ENCODE data around the gene C2CD2.
"Not testable (repeated sequence)": the region's sequence is repeated elsewhere in the genome, so short reads cannot be mapped to it uniquely, and the experiment has no call there.

Gene C2CD2

GRCh38 chr21:41965461-41966013 is 11.7 kb upstream of the C2CD2 start:
- Histone ChIP-seq H3K27me3 (replicated peaks; ENCODE audit: control insufficient read depth, insufficient read depth, low read length) (peaks cover 4% of the 10 kb centered on the region), H3K9me3 (ENCODE audit: control insufficient read depth, low read length) (no peaks in the 10 kb centered on the region), H3K4me3 (ENCODE audit: low read length) (no peak overlapping the region), H3K9ac (ENCODE audit: low read length) (no peak overlapping the region), H3K36me3 (ENCODE audit: control insufficient read depth, insufficient read depth, low read length, severe bottlenecking) (no peaks in the 10 kb centered on the region), H3K4me1 (ENCODE audit: control insufficient read depth, insufficient read depth, low read length) (no peaks in the 10 kb centered on the region)
- DNase-seq (ENCODE audit: low read depth), result no peak

- H3K4me3 ChIP-seq (ENCODE audit: low read length), result no peak overlapping the region
- DNase-seq (ENCODE audit: low read depth), result no peak
- peaks cover 4% of the 10 kb centered on the region for H3K27me3 ChIP-seq (replicated peaks; ENCODE audit: control insufficient read depth, insufficient read depth, low read length)
Measured at GRCh38 chr21:41965045-41965444, 11.2 kb upstream of the C2CD2 start.

DNA sequence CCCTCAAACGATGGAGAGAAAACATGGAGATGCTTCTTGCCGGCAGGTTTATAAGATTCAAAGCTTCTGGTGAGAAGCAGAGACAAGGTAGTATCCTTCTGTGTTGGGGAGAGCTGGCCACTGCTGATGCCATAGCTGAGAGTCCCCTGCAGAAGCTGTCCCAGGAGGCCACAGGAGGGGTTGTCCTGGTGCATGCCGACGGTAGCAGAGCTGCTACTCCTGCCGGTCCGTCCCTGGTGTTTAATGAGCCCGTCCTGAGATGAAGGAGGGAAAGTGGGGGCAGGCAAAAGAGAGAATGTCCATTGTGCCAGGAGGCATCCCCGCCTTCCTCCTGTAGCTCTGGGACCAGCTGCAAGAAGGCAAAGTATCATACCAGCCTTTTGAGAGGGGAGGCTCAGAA is 10.4 kb upstream of the C2CD2 start:
- Histone ChIP-seq H3K9me3 (ENCODE audit: control insufficient read depth, low read length) (no peaks in the 10 kb centered on the region), H3K4me3 (ENCODE audit: low read length) (no peak overlapping the region), H3K36me3 (ENCODE audit: control insufficient read depth, insufficient read depth, low read length, severe bottlenecking) (no peaks in the 10 kb centered on the region), H3K27me3 (replicated peaks; ENCODE audit: control insufficient read depth, insufficient read depth, low read length) (peaks cover 4% of the 10 kb centered on the region), H3K4me1 (ENCODE audit: control insufficient read depth, insufficient read depth, low read length) (no peaks in the 10 kb centered on the region), H3K9ac (ENCODE audit: low read length) (no peak overlapping the region)
- DNase-seq (ENCODE audit: low read depth), result no peak

More at GRCh38 chr21:41965045-41965444, 11.2 kb upstream of the C2CD2 start:
- Histone ChIP-seq H3K9ac (ENCODE audit: low read length) (no peak overlapping the region), H3K9me3 (ENCODE audit: control insufficient read depth, low read length) (no peaks in the 10 kb centered on the region), H3K4me1 (ENCODE audit: control insufficient read depth, insufficient read depth, low read length) (no peaks in the 10 kb centered on the region), H3K36me3 (ENCODE audit: control insufficient read depth, insufficient read depth, low read length, severe bottlenecking) (no peaks in the 10 kb centered on the region)

DNA sequence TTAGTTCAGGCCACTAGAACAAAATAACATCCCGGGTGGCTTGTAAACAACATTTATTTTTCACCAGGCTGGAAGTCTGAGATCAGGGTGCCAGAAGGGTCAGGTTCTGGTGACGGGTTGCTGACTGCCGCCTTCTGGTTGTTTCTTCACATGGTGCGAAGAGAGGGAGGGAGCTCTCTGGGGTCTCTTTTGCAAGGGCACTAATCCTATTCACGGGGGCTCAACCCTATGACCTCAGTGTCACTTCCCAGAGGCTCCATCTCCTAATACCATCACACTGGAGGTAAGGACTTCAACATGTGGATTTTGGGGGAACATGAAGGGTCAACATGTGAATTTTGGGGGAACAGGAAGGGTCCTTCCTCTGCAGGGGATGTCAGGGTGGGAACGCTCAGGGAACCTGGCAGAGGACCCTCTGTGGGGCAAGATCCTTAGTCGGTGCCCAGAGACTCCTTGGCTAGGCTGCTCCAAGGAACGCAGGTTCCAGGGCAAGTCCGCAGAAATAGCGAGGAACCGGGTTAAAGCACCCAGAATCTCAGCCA is 8.7 kb upstream of the C2CD2 start:
- Histone ChIP-seq H3K36me3 (ENCODE audit: control insufficient read depth, insufficient read depth, low read length, severe bottlenecking) (no peaks in the 10 kb centered on the region), H3K9me3 (ENCODE audit: control insufficient read depth, low read length) (no peaks in the 10 kb centered on the region), H3K9ac (ENCODE audit: low read length) (no peak overlapping the region), H3K4me3 (ENCODE audit: low read length) (no peak overlapping the region), H3K27me3 (replicated peaks; ENCODE audit: control insufficient read depth, insufficient read depth, low read length) (peaks cover 4% of the 10 kb centered on the region), H3K4me1 (ENCODE audit: control insufficient read depth, insufficient read depth, low read length) (peaks cover 12% of the 10 kb centered on the region)
- no peak for DNase-seq (ENCODE audit: low read depth)

- no peaks in the 10 kb centered on the region for H3K36me3 ChIP-seq (ENCODE audit: control insufficient read depth, insufficient read depth, low read length, severe bottlenecking)
- H3K9ac ChIP-seq (ENCODE audit: low read length), result no peak overlapping the region
- peaks cover 20% of the 10 kb centered on the region for H3K4me1 ChIP-seq (ENCODE audit: control insufficient read depth, insufficient read depth, low read length)
- H3K9me3 ChIP-seq (ENCODE audit: control insufficient read depth, low read length), result no peaks in the 10 kb centered on the region
- no peak for DNase-seq (ENCODE audit: low read depth)
- H3K27me3 ChIP-seq (replicated peaks; ENCODE audit: control insufficient read depth, insufficient read depth, low read length), result peaks cover 4% of the 10 kb centered on the region
- H3K4me3 ChIP-seq (ENCODE audit: low read length), result no peak overlapping the region
Measured at GRCh38 chr21:41961753-41962152, 7.9 kb upstream of the C2CD2 start.

DNA sequence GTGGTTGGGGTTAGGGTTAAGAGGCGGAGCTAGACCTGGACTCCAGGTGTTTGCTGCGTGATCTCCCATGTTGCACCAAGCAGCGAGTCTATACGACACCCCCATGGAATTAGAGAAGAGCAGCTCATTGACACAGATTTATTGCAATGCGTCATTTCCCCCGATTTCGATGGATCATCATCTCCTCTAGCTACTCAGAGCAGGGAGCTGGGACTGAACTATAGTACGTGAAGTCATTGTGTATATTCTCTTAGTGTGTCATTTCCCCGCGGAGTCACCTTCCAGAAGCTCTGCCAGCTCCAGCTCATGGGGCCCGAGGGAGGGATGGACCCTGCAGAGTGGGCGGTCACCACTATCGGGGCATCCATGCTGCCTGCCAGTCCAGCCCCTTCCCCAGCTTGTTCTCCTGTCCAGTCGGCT is 7.5 kb upstream of the C2CD2 start:
- H3K9ac ChIP-seq (ENCODE audit: low read length), result no peak overlapping the region
- H3K9me3 ChIP-seq (ENCODE audit: control insufficient read depth, low read length), result no peaks in the 10 kb centered on the region
- H3K27me3 ChIP-seq (replicated peaks; ENCODE audit: control insufficient read depth, insufficient read depth, low read length), result peaks cover 4% of the 10 kb centered on the region
- no peaks in the 10 kb centered on the region for H3K36me3 ChIP-seq (ENCODE audit: control insufficient read depth, insufficient read depth, low read length, severe bottlenecking)
- peaks cover 21% of the 10 kb centered on the region for H3K4me1 ChIP-seq (ENCODE audit: control insufficient read depth, insufficient read depth, low read length)
- no peak for DNase-seq (ENCODE audit: low read depth)
- H3K4me3 ChIP-seq (ENCODE audit: low read length), result no peak overlapping the region

- no peak overlapping the region for H3K9ac ChIP-seq (ENCODE audit: low read length)
- no peaks in the 10 kb centered on the region for H3K9me3 ChIP-seq (ENCODE audit: control insufficient read depth, low read length)
- H3K4me3 ChIP-seq (ENCODE audit: low read length), result no peak overlapping the region
- H3K4me1 ChIP-seq (ENCODE audit: control insufficient read depth, insufficient read depth, low read length), result peaks cover 21% of the 10 kb centered on the region
- no peak for DNase-seq (ENCODE audit: low read depth)
- H3K36me3 ChIP-seq (ENCODE audit: control insufficient read depth, insufficient read depth, low read length, severe bottlenecking), result no peaks in the 10 kb centered on the region
- H3K27me3 ChIP-seq (replicated peaks; ENCODE audit: control insufficient read depth, insufficient read depth, low read length), result peaks cover 4% of the 10 kb centered on the region
Measured at GRCh38 chr21:41960386-41960785, 6.6 kb upstream of the C2CD2 start.

DNA sequence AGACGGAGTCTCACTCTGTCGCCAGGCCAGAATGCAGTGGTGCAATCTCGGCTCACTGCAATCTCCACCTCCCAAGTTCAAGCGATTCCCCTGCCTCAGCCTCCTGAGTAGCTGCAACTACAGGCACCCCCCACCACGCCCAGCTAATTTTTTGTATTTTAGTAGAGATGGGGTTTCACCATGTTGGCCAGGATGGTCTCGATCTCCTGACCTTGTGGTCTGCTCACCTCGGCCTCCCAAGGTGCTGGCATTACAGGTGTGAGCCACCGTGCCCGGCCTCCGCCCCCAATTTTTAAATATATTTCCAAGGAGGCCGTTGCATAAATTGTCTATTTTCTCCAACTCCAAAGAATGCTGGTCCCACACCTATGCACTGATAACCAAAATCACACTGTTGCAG is 5.9 kb upstream of the C2CD2 start:
- H3K4me3 ChIP-seq (ENCODE audit: low read length); H3K27me3 ChIP-seq (replicated peaks; ENCODE audit: control insufficient read depth, insufficient read depth, low read length); H3K9ac ChIP-seq (ENCODE audit: low read length); DNase-seq (ENCODE audit: low read depth); H3K9me3 ChIP-seq (ENCODE audit: control insufficient read depth, low read length); H3K36me3 ChIP-seq (ENCODE audit: control insufficient read depth, insufficient read depth, low read length, severe bottlenecking): not testable (repeated sequence)
- peaks cover 21% of the 10 kb centered on the region for H3K4me1 ChIP-seq (ENCODE audit: control insufficient read depth, insufficient read depth, low read length)

DNA sequence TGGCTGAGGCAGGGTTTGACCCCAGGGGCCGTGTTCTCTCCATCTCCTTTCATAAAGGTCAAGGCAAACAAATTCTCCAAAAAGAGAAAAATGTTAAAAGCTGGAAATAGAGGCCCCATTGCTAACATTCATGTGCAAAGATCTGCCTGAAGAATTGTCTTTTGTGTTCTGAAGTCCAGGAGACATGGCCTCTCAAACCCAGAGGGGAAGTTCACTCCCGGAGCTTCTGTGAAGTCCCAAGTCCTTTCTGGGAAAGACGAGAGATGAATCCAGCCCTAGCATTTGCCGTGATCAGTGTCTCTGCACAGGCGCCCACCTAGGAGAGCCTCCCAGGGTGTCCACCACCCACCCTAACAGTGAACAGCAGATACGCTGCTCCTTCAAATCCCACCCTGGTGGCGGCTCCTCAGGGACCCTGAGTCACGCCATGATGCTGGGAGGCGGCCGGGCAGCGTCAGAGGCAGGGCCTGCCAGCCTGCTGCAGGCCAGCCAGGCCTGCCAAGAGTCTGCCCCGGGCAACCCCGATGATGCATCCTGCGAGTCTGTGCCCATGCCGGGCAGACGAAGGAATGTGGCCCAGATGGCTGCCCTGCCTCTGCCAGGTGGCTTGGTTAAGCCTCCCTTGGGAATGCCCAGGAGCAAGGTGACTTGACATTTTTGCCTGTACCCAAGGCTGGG is 5.2 kb upstream of the C2CD2 start:
- DNase-seq (ENCODE audit: low read depth), result no peak
- Histone ChIP-seq H3K36me3 (ENCODE audit: control insufficient read depth, insufficient read depth, low read length, severe bottlenecking) (no peaks in the 10 kb centered on the region), H3K9ac (ENCODE audit: low read length) (no peak overlapping the region), H3K9me3 (ENCODE audit: control insufficient read depth, low read length) (no peaks in the 10 kb centered on the region), H3K27me3 (replicated peaks; ENCODE audit: control insufficient read depth, insufficient read depth, low read length) (peaks cover 4% of the 10 kb centered on the region), H3K4me3 (ENCODE audit: low read length) (no peak overlapping the region), H3K4me1 (ENCODE audit: control insufficient read depth, insufficient read depth, low read length) (peaks cover 24% of the 10 kb centered on the region)

GRCh38 chr21:41957991-41958766 is 4.4 kb upstream of the C2CD2 start:
- peak overlapping the region; percentile 47 for H3K9ac ChIP-seq (ENCODE audit: low read length)
- H3K4me3 ChIP-seq (ENCODE audit: low read length), result no peak overlapping the region
- DNase-seq (ENCODE audit: low read depth), result peak; percentile 72
- peaks cover under 1% of the 10 kb centered on the region for H3K27me3 ChIP-seq (replicated peaks; ENCODE audit: control insufficient read depth, insufficient read depth, low read length)
- peaks cover 24% of the 10 kb centered on the region for H3K4me1 ChIP-seq (ENCODE audit: control insufficient read depth, insufficient read depth, low read length)
- H3K9me3 ChIP-seq (ENCODE audit: control insufficient read depth, low read length), result no peaks in the 10 kb centered on the region
- H3K36me3 ChIP-seq (ENCODE audit: control insufficient read depth, insufficient read depth, low read length, severe bottlenecking), result no peaks in the 10 kb centered on the region

GRCh38 chr21:41956926-41957729 is 3.3 kb upstream of the C2CD2 start:
- Histone ChIP-seq H3K4me3 (ENCODE audit: low read length) (no peak overlapping the region), H3K4me1 (ENCODE audit: control insufficient read depth, insufficient read depth, low read length) (peaks cover 28% of the 10 kb centered on the region), H3K9me3 (ENCODE audit: control insufficient read depth, low read length) (no peaks in the 10 kb centered on the region), H3K9ac (ENCODE audit: low read length) (peak overlapping the region; percentile 47), H3K36me3 (ENCODE audit: control insufficient read depth, insufficient read depth, low read length, severe bottlenecking) (no peaks in the 10 kb centered on the region), H3K27me3 (replicated peaks; ENCODE audit: control insufficient read depth, insufficient read depth, low read length) (no peaks in the 10 kb centered on the region)
- DNase-seq (ENCODE audit: low read depth), result peak; percentile 68
